Activated naive CD8-positive, alpha-beta T cell treated with anti-CD3 and anti-CD28 coated beads, Interleukin-2, amount 10 ng/mL, durations not matched to agents 7 days and 5 days (primary cell): ENCODE data around the gene PALM3. TPM values are rescaled to one million over a fixed set of nuclear protein-coding genes. Genes with fewer than 3 reads are reported as not detected.

Experiments
- ATAC-seq: fragments of 150-1000 bp; cut with Tn5 transposase; one replicate; pipeline ENCODE4 v1.10.0; 2021; ENCODE audit warnings: low read depth, moderate library complexity
- POLR2A ChIA-PET: fragments of 350-600 bp; sonication (Branson Sonifier 250); formaldehyde crosslinking; loops from one replicate; lab custom pipeline; 2021; ENCODE audit warnings: antibody characterized with exemption; lab: Charles Lee
- DNase-seq: peaks from one replicate; pipeline ENCODE4 v3.0.0; 2021
- H3K27ac Mint-ChIP-seq: one replicate; pipeline ENCODE4 v1.8.0; 2022; ENCODE audit warnings: mild to moderate bottlenecking, mixed read lengths
- H3K27me3 Mint-ChIP-seq: one replicate; pipeline ENCODE4 v1.8.0; 2022; ENCODE audit warnings: mild to moderate bottlenecking, moderate library complexity, mixed read lengths
- H3K36me3 Mint-ChIP-seq: one replicate; pipeline ENCODE4 v1.8.0; 2021; ENCODE audit warnings: mild to moderate bottlenecking, mixed read lengths
- H3K4me1 Mint-ChIP-seq: one replicate; pipeline ENCODE4 v1.8.0; 2021; ENCODE audit warnings: mixed read lengths
- H3K4me3 Mint-ChIP-seq: one replicate; pipeline ENCODE4 v1.8.0; 2022; ENCODE audit warnings: mild to moderate bottlenecking, moderate library complexity, mixed read lengths
- H3K9me3 Mint-ChIP-seq: one replicate; pipeline ENCODE4 v1.8.0; 2021; ENCODE audit warnings: mixed read lengths
- total RNA-seq, 2 experiments: library from RNA; stranded (reverse); gene quantifications; one replicate each; pipeline ENCODE4 v1.2.3, GENCODE V29; 2021

The PALM3 gene
- total RNA-seq, 2 experiments from 2014 or later, result not detected

DNA sequence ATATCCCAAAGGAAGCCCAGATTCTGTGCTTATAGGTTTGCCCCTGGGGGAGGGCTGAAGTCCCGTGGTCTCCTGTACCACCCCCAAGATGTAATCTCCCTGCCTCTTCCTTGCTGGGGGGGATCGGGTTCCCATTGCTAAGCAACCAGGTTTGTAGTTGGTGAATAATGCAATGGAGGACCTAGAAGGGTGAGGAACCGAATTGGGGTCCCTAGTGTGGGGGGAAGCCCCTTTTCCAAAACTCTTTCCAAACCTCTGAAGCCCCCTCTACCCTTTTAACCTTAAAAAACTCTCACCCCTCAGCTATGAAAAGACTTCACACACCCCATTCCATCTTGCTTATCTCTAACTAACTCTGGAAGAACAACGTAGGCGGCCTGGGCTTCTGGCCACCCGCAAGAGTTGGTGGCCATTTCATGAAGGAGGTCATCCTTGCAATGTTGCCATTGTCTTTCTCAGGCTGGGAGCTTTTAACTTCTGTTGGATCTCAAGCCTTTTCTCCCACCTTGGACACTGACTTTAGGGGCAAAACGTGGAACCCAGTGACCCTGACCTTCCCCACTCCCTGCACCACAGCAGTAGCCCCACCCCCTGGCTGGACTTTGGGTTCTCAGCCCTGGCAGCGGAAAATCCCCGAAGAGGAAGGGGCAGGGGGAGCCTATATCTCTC, 661 bp downstream of the PALM3 start:
- Mint-ChIP-seq H3K27me3 (peaks cover 43% of the 10 kb centered on the region), H3K4me3 (no peak overlapping the region), H3K36me3 (no peaks in the 10 kb centered on the region), H3K27ac (no peak overlapping the region), H3K9me3 (no peaks in the 10 kb centered on the region), H3K4me1 (peaks cover 11% of the 10 kb centered on the region)
- POLR2A ChIA-PET, result interaction anchor here (1.0 to 1.1 kb wide), 2 partner anchors 9 to 29 kb away, joined by 3 to 4 read pairs; partner anchors contain the start of gene IL27RA
- ATAC-seq (no peak), DNase-seq (no peak)

DNA sequence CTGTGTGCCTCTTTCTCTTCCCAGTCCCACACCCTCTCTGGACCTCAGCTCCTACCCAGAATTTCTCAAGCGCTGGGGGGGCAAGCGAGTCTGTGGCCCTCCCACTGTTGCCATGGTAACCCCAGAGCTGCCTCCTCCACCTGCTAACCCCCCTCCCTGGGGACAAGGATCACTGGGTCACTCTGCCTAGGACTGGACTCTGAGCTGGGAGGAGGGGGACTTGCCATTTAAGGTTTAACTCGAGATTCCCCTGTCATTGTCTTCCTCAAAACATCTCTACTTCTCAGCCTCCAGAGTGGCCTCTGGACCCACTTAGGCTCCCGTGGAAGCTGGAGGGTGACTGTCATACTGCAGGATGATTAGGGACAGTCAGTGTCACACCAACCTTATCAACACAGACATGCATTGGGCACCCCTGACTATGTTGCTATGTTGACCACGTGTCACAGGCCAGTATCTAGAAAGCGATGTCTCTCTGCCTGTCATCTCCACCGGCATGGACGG, 2.2 kb downstream of the PALM3 start:
- DNase-seq, result no peak
- POLR2A ChIA-PET, result interaction anchor here (1.8 kb wide), 1 partner anchor 178 kb away, joined by 5 read pairs; no protein-coding TSS in a partner anchor
- no peaks in the 10 kb centered on the region for H3K9me3 Mint-ChIP-seq
- H3K4me1 Mint-ChIP-seq, result peaks cover 10% of the 10 kb centered on the region
- ATAC-seq, result no peak
- no peak overlapping the region for H3K27ac Mint-ChIP-seq
- H3K36me3 Mint-ChIP-seq, result no peaks in the 10 kb centered on the region
- H3K27me3 Mint-ChIP-seq, result peaks cover 38% of the 10 kb centered on the region
- H3K4me3 Mint-ChIP-seq, result no peak overlapping the region

DNA sequence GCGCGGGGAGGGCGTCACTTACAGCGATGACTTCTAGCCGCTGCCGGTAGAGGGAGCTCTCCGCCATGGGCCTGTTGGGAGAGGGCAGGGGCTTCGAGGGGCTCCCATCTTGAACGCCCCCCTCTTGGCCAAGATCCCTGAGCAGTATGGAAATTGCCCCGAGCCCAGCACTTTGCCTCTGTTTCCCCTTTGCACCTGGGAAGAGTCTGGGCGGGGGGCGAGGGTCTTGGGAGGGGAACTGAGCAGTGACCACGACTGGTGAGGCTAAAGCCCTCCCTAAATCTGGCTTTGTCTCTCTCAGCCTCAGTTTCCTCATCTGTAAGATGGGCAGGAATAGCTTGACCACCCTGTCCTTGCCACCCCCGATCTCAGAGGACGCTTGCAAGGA, 2.8 kb downstream of the PALM3 start:
- no peak overlapping the region for H3K4me3 Mint-ChIP-seq
- no peak overlapping the region for H3K27ac Mint-ChIP-seq
- POLR2A ChIA-PET, result interaction anchor here (0.7 to 1.8 kb wide), 2 partner anchors 177 to 179 kb away, joined by 3 to 5 read pairs; no protein-coding TSS in a partner anchor

DNA sequence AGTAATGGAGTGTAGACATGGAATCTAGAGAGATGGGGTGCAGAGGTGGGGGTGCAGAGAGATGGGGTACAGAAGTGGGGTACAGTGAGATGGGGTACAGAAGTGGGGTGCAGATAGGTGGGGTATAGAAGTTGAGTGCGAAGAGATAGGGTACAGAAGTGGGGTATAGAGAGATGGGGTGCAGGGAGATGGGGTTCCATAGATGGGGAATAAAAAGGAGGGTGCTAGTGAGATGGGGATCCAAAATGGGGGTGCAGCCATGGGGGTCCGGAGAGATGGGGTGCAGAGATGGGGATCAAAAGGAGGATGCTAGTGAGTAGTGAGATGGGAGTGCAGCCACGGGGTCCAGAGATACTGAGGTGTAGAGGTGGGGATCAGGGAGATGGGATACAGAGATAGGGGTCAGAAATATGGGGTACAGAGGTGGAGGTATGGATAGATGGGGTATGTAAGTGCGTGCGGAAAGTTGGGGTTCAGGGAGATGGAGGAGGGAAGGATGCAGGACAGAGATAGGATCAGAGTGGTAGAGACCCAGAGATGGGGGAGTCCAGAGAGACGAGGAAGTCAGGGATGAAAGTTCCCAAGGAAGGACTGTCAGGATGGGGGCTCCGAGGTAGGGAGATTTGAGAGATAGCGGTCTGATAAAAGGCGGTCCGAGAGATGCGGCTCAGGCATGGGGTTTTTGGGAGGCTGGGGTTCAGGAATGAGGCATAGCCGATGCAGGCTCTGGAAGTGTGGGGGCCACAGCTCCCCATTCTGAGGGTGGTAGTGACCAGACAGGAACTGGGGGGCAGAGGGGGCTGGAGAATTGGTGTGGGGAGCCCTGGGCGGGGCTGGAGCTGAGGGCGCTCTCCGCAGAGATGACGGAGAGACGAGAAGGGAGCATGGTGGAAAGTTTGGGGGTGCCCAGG, 3.4 kb downstream of the PALM3 start:
- ATAC-seq (no peak), DNase-seq (no peak)
- Mint-ChIP-seq H3K4me1 (peaks cover 12% of the 10 kb centered on the region), H3K4me3 (no peak overlapping the region), H3K36me3 (peaks cover 4% of the 10 kb centered on the region), H3K9me3 (no peaks in the 10 kb centered on the region), H3K27me3 (peaks cover 38% of the 10 kb centered on the region), H3K27ac (no peak overlapping the region)
- POLR2A ChIA-PET, result interaction anchor here (0.7 to 1.8 kb wide), 2 partner anchors 176 to 179 kb away, joined by 3 to 5 read pairs; no protein-coding TSS in a partner anchor

More for the DNA sequence above, 2.8 kb downstream of the PALM3 start:
- no peak for ATAC-seq
- Mint-ChIP-seq H3K27me3 (peaks cover 38% of the 10 kb centered on the region), H3K4me1 (peaks cover 12% of the 10 kb centered on the region), H3K9me3 (no peaks in the 10 kb centered on the region), H3K36me3 (peaks cover under 1% of the 10 kb centered on the region)
- DNase-seq, result peak; percentile 72

DNA sequence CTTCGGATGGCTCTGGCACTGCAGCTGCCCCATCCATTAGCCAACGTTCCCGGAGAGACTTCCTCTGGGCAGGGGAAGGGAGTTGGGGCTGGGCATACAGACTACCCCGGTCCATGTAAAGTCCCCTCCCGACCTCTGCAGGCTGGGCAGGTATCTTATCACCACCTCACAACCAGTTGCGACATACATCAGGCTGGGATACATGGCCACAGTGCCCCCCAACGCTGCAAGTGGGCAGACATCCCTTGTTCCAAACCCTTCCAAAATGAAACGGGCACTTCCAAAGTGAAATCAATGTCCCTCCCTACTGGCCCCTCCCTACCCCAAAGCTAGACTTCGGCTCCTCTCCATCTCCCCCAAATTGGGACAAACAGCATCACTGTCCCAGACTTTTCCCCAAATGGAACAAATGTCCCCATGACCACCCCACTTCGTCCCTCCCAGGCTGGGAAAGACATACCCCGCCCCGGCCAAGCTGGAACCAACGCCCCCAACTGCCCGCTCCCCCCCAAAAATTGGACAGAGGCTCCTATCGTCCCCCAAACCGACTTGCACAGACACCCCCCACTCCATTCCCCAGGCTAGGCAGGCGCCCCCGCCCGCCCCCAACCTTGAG, 5.0 kb downstream of the PALM3 start:
- POLR2A ChIA-PET, result interaction anchor here (0.5 to 1.0 kb wide), 4 partner anchors 9 to 399 kb away, joined by 3 to 6 read pairs (median 4); partner anchors contain the start of gene RFX1
- peaks cover 12% of the 10 kb centered on the region for H3K4me1 Mint-ChIP-seq
- peaks cover 14% of the 10 kb centered on the region for H3K36me3 Mint-ChIP-seq
- DNase-seq, result no peak
- peaks cover 38% of the 10 kb centered on the region for H3K27me3 Mint-ChIP-seq
- peak overlapping the region; percentile 50 for H3K4me3 Mint-ChIP-seq
- no peaks in the 10 kb centered on the region for H3K9me3 Mint-ChIP-seq
- H3K27ac Mint-ChIP-seq, result no peak overlapping the region
- ATAC-seq, result no peak

DNA sequence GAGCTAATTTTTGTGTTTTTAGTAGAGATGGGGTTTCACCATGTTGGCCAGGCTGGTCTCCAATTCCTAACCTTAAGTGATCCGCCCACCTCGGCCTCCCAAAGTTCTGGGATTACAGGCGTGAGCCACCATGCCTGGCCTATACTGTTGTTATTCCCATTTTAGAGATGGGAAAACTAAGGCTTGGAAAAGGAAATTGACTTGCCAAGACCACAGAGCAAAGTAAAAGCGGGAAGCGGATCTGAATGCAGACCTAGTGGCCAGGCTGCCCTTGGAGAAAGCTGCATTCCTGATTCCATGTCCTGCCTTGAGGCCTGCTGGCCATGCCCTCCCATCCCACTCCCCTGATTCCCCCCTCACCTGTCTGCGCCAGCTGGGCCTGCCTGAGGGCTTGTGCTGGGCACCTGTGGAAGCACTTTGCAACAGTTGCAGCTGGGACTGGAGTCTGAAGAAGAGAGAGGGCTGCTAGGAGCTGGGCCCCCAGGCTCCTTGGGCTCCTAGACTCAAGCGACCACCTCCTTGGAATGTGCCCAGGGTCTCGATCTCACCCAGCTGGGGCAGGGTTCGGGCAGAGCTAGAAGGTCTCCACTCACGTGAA, 5.7 kb downstream of the PALM3 start:
- ATAC-seq (no peak), DNase-seq (no peak)
- peaks cover 32% of the 10 kb centered on the region for H3K27me3 Mint-ChIP-seq
- H3K9me3 Mint-ChIP-seq, result no peaks in the 10 kb centered on the region
- peaks cover 18% of the 10 kb centered on the region for H3K36me3 Mint-ChIP-seq
- no peak overlapping the region for H3K27ac Mint-ChIP-seq
- H3K4me1 Mint-ChIP-seq, result peaks cover 12% of the 10 kb centered on the region
- POLR2A ChIA-PET, result no interaction called here
- no peak overlapping the region for H3K4me3 Mint-ChIP-seq

DNA sequence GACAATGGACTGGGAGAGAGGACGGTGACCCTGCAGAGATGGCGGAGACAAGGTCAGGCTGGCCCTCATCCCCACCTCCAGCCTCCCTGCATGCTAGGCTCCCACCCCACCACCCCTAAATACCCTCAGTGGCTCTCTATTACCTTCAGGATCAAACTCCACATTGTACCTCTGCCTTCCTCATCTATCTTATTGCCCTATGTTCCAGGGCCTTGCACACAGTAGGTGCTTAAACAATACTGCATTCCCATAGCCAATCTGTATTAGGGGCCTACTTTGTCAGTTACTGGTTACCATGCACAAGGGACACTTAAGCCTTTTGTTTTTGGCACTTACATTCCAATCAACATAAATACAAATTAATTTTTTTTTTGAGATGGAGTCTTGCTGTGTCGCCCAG, 6.5 kb downstream of the PALM3 start:
- no peak for ATAC-seq
- POLR2A ChIA-PET, result interaction anchor here (0.6 kb wide), 1 partner anchor 17 kb away, joined by 5 read pairs; no protein-coding TSS in a partner anchor
- no peak for DNase-seq
- H3K36me3 Mint-ChIP-seq, result peaks cover 19% of the 10 kb centered on the region
- no peak overlapping the region for H3K27ac Mint-ChIP-seq
- H3K4me1 Mint-ChIP-seq, result peaks cover 12% of the 10 kb centered on the region
- no peaks in the 10 kb centered on the region for H3K9me3 Mint-ChIP-seq
- peaks cover 29% of the 10 kb centered on the region for H3K27me3 Mint-ChIP-seq
- H3K4me3 Mint-ChIP-seq, result no peak overlapping the region

DNA sequence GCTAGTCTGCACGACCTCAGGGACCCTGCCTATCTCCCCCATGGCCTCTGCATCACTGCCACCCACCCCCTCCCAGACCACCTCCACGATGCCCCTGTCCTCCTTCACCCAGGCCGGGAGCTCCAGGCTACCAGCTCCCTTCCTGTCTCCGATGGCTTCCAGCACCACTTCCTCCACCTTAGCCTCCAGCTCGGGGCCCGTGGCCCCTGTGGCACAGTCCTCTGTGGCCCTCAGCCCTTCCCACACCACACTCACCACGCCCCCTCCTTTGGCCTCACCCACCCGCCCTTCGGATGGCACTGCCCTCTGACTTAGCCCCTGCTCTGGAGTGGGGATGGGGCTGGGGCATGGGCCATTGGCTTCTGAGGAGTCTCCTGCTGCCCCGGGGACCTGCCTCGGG, 7.2 kb downstream of the PALM3 start:
- no peak overlapping the region for H3K27ac Mint-ChIP-seq
- H3K27me3 Mint-ChIP-seq, result peaks cover 24% of the 10 kb centered on the region
- no peak for ATAC-seq
- no peak for DNase-seq
- POLR2A ChIA-PET, result interaction anchor here (0.6 kb wide), 1 partner anchor 80 kb away, joined by 3 read pairs; no protein-coding TSS in a partner anchor
- peaks cover 24% of the 10 kb centered on the region for H3K36me3 Mint-ChIP-seq
- peaks cover 12% of the 10 kb centered on the region for H3K4me1 Mint-ChIP-seq
- no peak overlapping the region for H3K4me3 Mint-ChIP-seq
- no peaks in the 10 kb centered on the region for H3K9me3 Mint-ChIP-seq

DNA sequence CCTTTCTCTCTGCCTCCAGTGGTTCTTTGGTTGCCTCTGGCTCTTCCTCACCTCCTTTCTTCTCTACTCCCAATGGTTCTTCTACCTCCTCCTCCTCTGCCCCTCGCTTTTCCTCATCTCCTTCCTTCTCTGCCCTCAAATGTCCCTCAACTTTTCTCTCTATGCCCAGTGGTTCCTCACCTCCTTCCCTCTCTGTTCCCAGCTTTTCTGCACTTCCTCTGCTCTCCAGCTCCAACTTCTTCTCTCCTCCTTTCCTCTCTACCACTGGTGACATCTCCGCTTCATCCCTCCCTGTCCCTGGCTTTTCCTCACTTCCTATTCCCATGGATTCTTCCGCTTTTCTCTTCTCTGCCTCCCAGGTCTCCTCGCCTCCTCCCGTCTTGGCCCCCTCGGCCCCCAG, 7.8 kb downstream of the PALM3 start:
- POLR2A ChIA-PET, result no interaction called here

DNA sequence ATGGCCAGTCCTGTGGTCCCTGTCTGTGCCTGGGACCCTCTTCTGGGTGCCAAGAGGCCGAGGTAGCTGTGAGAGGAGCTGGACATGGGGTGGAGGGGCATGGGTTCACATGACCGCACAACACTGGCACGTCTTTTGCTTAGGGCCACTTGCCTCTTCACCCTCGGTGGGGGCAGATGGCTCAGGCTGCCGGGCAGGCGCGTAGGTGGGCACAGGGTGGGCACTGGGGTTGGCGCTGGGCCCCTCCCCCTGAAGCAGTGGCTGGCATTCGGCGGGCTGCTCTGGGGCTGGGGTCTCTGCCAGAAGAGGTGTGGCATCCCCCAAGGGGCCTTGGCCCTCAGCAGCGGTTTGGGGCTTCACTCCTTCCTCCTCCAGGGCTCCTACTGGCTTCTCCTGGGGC, 8.4 kb downstream of the PALM3 start:
- Mint-ChIP-seq H3K27ac (no peak overlapping the region), H3K27me3 (peaks cover 15% of the 10 kb centered on the region), H3K36me3 (peaks cover 25% of the 10 kb centered on the region), H3K4me1 (peaks cover 8% of the 10 kb centered on the region), H3K9me3 (no peaks in the 10 kb centered on the region), H3K4me3 (no peak overlapping the region)
- ATAC-seq, result no peak
- no peak for DNase-seq
- POLR2A ChIA-PET, result no interaction called here

More for the DNA sequence above, 7.8 kb downstream of the PALM3 start:
- no peak overlapping the region for H3K27ac Mint-ChIP-seq
- peaks cover 24% of the 10 kb centered on the region for H3K36me3 Mint-ChIP-seq
- peaks cover 12% of the 10 kb centered on the region for H3K4me1 Mint-ChIP-seq
- peaks cover 21% of the 10 kb centered on the region for H3K27me3 Mint-ChIP-seq
- H3K9me3 Mint-ChIP-seq, result no peaks in the 10 kb centered on the region
- H3K4me3 Mint-ChIP-seq, result no peak overlapping the region
- DNase-seq, result no peak
- ATAC-seq, result no peak

DNA sequence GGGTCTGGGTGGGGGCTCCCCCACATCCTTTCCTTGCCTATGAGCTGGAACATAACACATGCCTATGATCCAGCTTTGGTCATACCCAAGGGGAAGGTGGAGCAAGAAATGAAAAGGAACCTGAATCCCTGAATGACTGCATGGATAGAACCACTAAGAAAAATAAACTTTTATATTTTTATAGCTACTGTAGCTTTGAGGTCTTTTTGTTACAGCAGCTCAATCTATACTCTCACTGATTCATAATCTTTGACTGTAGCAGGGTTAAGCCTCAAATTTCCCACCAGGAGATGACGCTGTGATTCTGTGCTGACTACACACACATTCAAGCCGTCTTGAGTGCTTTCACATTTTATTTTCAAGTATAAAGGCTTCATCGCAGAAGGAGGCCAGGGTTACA, 8.8 kb downstream of the PALM3 start:
- H3K36me3 Mint-ChIP-seq, result peaks cover 29% of the 10 kb centered on the region
- ATAC-seq (no peak), DNase-seq (no peak)
- no peak overlapping the region for H3K4me3 Mint-ChIP-seq
- peaks cover 3% of the 10 kb centered on the region for H3K4me1 Mint-ChIP-seq
- peaks cover 10% of the 10 kb centered on the region for H3K27me3 Mint-ChIP-seq
- H3K9me3 Mint-ChIP-seq, result no peaks in the 10 kb centered on the region
- POLR2A ChIA-PET, result interaction anchor here (0.6 to 0.9 kb wide), 2 partner anchors 83 to 171 kb away, joined by 3 to 4 read pairs; no protein-coding TSS in a partner anchor
- no peak overlapping the region for H3K27ac Mint-ChIP-seq

DNA sequence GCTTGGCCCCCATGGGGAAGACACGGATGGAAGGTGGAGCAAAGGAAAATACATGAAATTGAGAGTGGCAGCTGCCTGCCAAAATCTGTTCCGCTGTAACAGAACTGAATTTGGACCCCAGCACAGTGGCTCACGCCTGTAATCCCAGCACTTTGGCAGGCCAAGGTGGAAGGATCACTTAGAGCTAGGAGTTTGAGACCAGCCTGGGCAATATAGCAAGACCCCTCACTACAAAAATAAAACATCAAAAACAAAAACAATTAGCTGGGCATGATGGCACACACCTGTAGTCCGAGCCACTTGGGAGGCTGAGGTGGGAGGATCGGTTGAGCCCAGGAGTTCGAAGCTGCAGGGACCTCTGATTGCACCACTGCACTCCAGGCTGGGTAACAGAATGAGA, 9.4 kb downstream of the PALM3 start:
- Mint-ChIP-seq H3K36me3 (peaks cover 29% of the 10 kb centered on the region), H3K4me1 (peaks cover 2% of the 10 kb centered on the region), H3K27me3 (peaks cover 5% of the 10 kb centered on the region), H3K4me3 (no peak overlapping the region), H3K27ac (no peak overlapping the region), H3K9me3 (no peaks in the 10 kb centered on the region)
- POLR2A ChIA-PET, result interaction anchor here (0.6 to 0.9 kb wide), 3 partner anchors 83 to 171 kb away, joined by 3 to 4 read pairs (median 4); no protein-coding TSS in a partner anchor
- no peak for ATAC-seq
- DNase-seq, result no peak
